H9 (cell line): Measurements from ENCODE around the gene ZNF556. TPM values are rescaled to one million over a fixed set of nuclear protein-coding genes. Genes with fewer than 3 reads are reported as not detected.

ENCODE experiments used
- DNase-seq: peaks from one replicate; pipeline ENCODE4 v3.0.0-alpha.2; 2017
- H2AFZ ChIP-seq: one replicate; pipeline ENCODE4 v1.6.1; 2013; ENCODE audit warnings: mild to moderate bottlenecking, low read length, control low read depth, moderate library complexity
- H2AK5ac ChIP-seq: 2 replicates; pipeline ENCODE4 v1.6.1; 2013; ENCODE audit warnings: low read length, control low read depth, mixed read lengths; ENCODE audit not compliant: insufficient read length
- H2BK120ac ChIP-seq: one replicate; pipeline ENCODE4 v1.6.1; 2013; ENCODE audit warnings: low read depth, mild to moderate bottlenecking, low read length, control low read depth, inconsistent platforms; ENCODE audit not compliant: poor library complexity, severe bottlenecking
- H2BK12ac ChIP-seq: 2 replicates; pipeline ENCODE4 v1.6.1; 2013; ENCODE audit warnings: low read length, control low read depth, mixed read lengths, low read depth; ENCODE audit not compliant: insufficient read length
- H2BK15ac ChIP-seq: 2 replicates; pipeline ENCODE4 v1.6.1; 2013; ENCODE audit warnings: low read depth, low read length, control low read depth
- H2BK20ac ChIP-seq: one replicate; pipeline ENCODE4 v1.6.1; 2013; ENCODE audit warnings: low read depth, mild to moderate bottlenecking, low read length, control low read depth, inconsistent platforms; ENCODE audit not compliant: poor library complexity, severe bottlenecking
- H2BK5ac ChIP-seq: 2 replicates; pipeline ENCODE4 v1.6.1; 2013; ENCODE audit warnings: low read length, control low read depth, mixed read lengths; ENCODE audit not compliant: insufficient read length
- H3K14ac ChIP-seq: 2 replicates; pipeline ENCODE4 v1.6.1; 2013; ENCODE audit warnings: low read length, control low read depth; ENCODE audit not compliant: insufficient read depth
- H3K18ac ChIP-seq: 2 replicates; pipeline ENCODE4 v1.6.1; 2013; ENCODE audit warnings: low read depth, mild to moderate bottlenecking, mixed read lengths, low read length, control low read depth; ENCODE audit not compliant: insufficient read length
- H3K23ac ChIP-seq: 2 replicates; pipeline ENCODE4 v1.6.1; 2013; ENCODE audit warnings: low read length, control low read depth, mixed read lengths, low read depth; ENCODE audit not compliant: insufficient read length
- H3K23me2 ChIP-seq: 2 replicates; pipeline ENCODE4 v1.6.1; 2013; ENCODE audit warnings: low read depth, mild to moderate bottlenecking, mixed read lengths, low read length, control low read depth; ENCODE audit not compliant: insufficient read length, poor library complexity, severe bottlenecking
- H3K27ac ChIP-seq: 2 replicates; pipeline ENCODE4 v1.5.1; 2013; ENCODE audit warnings: low read length, control low read depth, mixed read lengths, low read depth; ENCODE audit not compliant: insufficient read length
- H3K27me3 ChIP-seq: 2 replicates; pipeline ENCODE4 v1.6.1; 2013; ENCODE audit warnings: low read length, control low read depth, inconsistent platforms; ENCODE audit not compliant: insufficient read depth
- H3K4ac ChIP-seq: 2 replicates; pipeline ENCODE4 v1.6.1; 2013; ENCODE audit warnings: low read depth, mild to moderate bottlenecking, control low read depth, inconsistent platforms, low read length, moderate library complexity
- H3K4me1 ChIP-seq: 2 replicates; pipeline ENCODE4 v1.6.1; 2013; ENCODE audit warnings: low read length, control low read depth, inconsistent platforms; ENCODE audit not compliant: insufficient read depth
- H3K4me2 ChIP-seq: 2 replicates; pipeline ENCODE4 v1.6.1; 2013; ENCODE audit warnings: low read length, control low read depth, mixed read lengths; ENCODE audit not compliant: insufficient read length, insufficient read depth
- H3K56ac ChIP-seq: 2 replicates; pipeline ENCODE4 v1.6.1; 2013; ENCODE audit warnings: low read depth, mild to moderate bottlenecking, mixed read lengths, low read length, control low read depth; ENCODE audit not compliant: insufficient read length
- H3K79me1 ChIP-seq: 2 replicates; pipeline ENCODE4 v1.6.1; 2013; ENCODE audit warnings: low read depth, mild to moderate bottlenecking, moderate library complexity, low read length, control low read depth, inconsistent platforms; ENCODE audit not compliant: insufficient read depth, poor library complexity, severe bottlenecking
- H3K79me2 ChIP-seq: 2 replicates; pipeline ENCODE4 v1.6.1; 2013; ENCODE audit warnings: low read length, control low read depth, inconsistent platforms; ENCODE audit not compliant: insufficient read depth
- H3K9ac ChIP-seq: 2 replicates; pipeline ENCODE4 v1.6.1; 2013; ENCODE audit warnings: low read length, control low read depth, mixed read lengths; ENCODE audit not compliant: insufficient read length; ENCODE audit errors: extremely low read depth
- H3K9me3 ChIP-seq: one replicate; pipeline ENCODE4 v1.6.1; 2013; ENCODE audit warnings: low read depth, low read length, inconsistent platforms; ENCODE audit not compliant: control insufficient read depth
- H3T11ph ChIP-seq: one replicate; pipeline ENCODE4 v1.6.1; 2013; ENCODE audit warnings: mild to moderate bottlenecking, low read length, control low read depth, inconsistent platforms
- H4K20me1 ChIP-seq: one replicate; pipeline ENCODE4 v1.6.1; 2013; ENCODE audit not compliant: control insufficient read depth, insufficient read length, insufficient read depth
- H4K5ac ChIP-seq: 2 replicates; pipeline ENCODE4 v1.6.1; 2013; ENCODE audit warnings: low read depth, mild to moderate bottlenecking, mixed read lengths, low read length, control low read depth; ENCODE audit not compliant: insufficient read length
- H4K8ac ChIP-seq: replicated peaks from 2 replicates; pipeline ENCODE4 v1.6.1; 2013; ENCODE audit warnings: low read length, control low read depth, mixed read lengths, low read depth; ENCODE audit not compliant: insufficient read length
- H4K91ac ChIP-seq: 2 replicates; pipeline ENCODE4 v1.6.1; 2013; ENCODE audit warnings: low read depth, mild to moderate bottlenecking, moderate library complexity, mixed read lengths, low read length, control low read depth; ENCODE audit not compliant: insufficient read length
- H3K27ac Mint-ChIP-seq, 3 experiments: 2 replicates in 2 of 3; 3 replicates in 1 of 3; pipeline ENCODE4 v1.8.0; 2020 to 2021; ENCODE audit warnings: mixed read lengths in 3 of 3, mild to moderate bottlenecking in 1 of 3, moderate library complexity in 1 of 3
- H3K27me3 Mint-ChIP-seq: 2 replicates; pipeline ENCODE4 v1.8.0; 2021; ENCODE audit warnings: low read depth, mild to moderate bottlenecking, moderate library complexity, mixed read lengths
- H3K36me3 Mint-ChIP-seq, 3 experiments: 2 replicates in 2 of 3; 3 replicates in 1 of 3; pipeline ENCODE4 v1.8.0; 2020 to 2021; ENCODE audit warnings: low read depth in 3 of 3, mixed read lengths in 3 of 3; ENCODE audit not compliant: insufficient read depth in 1 of 3
- H3K4me1 Mint-ChIP-seq, 2 experiments: 2 replicates each; pipeline ENCODE4 v1.8.0; 2020; ENCODE audit warnings: mixed read lengths in 2 of 2
- H3K4me3 Mint-ChIP-seq, 2 experiments: 2 replicates in 1 of 2; 3 replicates in 1 of 2; pipeline ENCODE4 v1.8.0; 2020 to 2021; ENCODE audit warnings: mild to moderate bottlenecking in 2 of 2, mixed read lengths in 2 of 2, moderate library complexity in 1 of 2
- H3K9me3 Mint-ChIP-seq, 2 experiments: 2 replicates in 1 of 2; 3 replicates in 1 of 2; pipeline ENCODE4 v1.8.0; 2020; ENCODE audit warnings: mild to moderate bottlenecking in 2 of 2, mixed read lengths in 2 of 2, moderate library complexity in 1 of 2
- whole genome bisulfite sequencing: extraction: QIAGEN DNeasy Blood & Tissue Kit; methylation state at CpG from one replicate; pipeline ENCODE4 v1.1.7; 2013; ENCODE audit warnings: missing lambda C conversion rate, low lambda C conversion rate, mixed read lengths; ENCODE audit not compliant: insufficient read length; ENCODE audit errors: extremely low coverage; 5-methylcytosine and 5-hydroxymethylcytosine counted together
- total RNA-seq: library from RNA; stranded (reverse); gene quantifications from 2 replicates; pipeline ENCODE4 v1.2.1, GENCODE V29; 2021
- TF ChIP-seq, protein P1 (sequence below): fragments of 200-600 bp; sonication (generic); conservative IDR thresholded peaks from 3 replicates; pipeline ENCODE4 v1.8.0; 2021; ENCODE audit warnings: antibody characterized with exemption, mild to moderate bottlenecking

ZNF556 gene
- total RNA-seq, 1 experiment from 2014 or later, result not detected

DNA sequence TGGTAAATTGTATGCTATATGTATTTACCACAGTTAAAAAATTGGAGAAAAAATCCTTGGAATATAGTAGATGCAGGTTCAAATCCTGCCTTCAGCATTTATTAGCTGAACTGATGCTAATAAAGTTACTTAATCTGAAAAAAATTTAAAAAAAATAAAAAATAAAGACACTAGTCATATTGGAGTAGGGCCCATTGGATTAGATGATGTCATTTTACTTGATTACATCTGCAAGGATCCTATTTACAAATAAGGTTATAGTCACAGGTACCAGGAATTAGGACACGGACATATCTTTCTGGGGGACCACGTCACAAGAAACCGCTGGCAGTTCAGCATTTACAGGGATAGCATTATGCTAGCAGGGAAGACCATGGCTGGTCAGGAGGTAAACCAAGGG, 19.6 kb upstream of the ZNF556 start:
- H3K4me1 Mint-ChIP-seq, result peaks cover under 1 to 7% of the 10 kb centered on the region in 2 experiments
- no CpG with 5 or more reads among the region's 3 CpGs for WGBS

More for the DNA sequence above, 19.6 kb upstream of the ZNF556 start:
- TF ChIP-seq, protein P1, sequence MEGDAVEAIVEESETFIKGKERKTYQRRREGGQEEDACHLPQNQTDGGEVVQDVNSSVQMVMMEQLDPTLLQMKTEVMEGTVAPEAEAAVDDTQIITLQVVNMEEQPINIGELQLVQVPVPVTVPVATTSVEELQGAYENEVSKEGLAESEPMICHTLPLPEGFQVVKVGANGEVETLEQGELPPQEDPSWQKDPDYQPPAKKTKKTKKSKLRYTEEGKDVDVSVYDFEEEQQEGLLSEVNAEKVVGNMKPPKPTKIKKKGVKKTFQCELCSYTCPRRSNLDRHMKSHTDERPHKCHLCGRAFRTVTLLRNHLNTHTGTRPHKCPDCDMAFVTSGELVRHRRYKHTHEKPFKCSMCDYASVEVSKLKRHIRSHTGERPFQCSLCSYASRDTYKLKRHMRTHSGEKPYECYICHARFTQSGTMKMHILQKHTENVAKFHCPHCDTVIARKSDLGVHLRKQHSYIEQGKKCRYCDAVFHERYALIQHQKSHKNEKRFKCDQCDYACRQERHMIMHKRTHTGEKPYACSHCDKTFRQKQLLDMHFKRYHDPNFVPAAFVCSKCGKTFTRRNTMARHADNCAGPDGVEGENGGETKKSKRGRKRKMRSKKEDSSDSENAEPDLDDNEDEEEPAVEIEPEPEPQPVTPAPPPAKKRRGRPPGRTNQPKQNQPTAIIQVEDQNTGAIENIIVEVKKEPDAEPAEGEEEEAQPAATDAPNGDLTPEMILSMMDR, result no peak
- no peak overlapping the region for H2AK5ac ChIP-seq
- no peak overlapping the region for H3K27ac ChIP-seq
- Mint-ChIP-seq H3K9me3 (peaks cover 51 to 67% of the 10 kb centered on the region in 2 experiments), H3K27me3 (no peaks in the 10 kb centered on the region), H3K27ac (no peak overlapping the region), H3K4me3 (no peak overlapping the region), H3K36me3 (peaks cover 59 to 66% (median 59%) of the 10 kb centered on the region in 3 experiments)
- no peak for DNase-seq
- no peaks in the 10 kb centered on the region for H3K4me1 ChIP-seq
- no peak overlapping the region for H2BK5ac ChIP-seq
- H2BK12ac ChIP-seq, result no peak overlapping the region
- no peak overlapping the region for H3K9ac ChIP-seq
- H3K14ac ChIP-seq, result no peak overlapping the region
- no peaks in the 10 kb centered on the region for H3K79me1 ChIP-seq
- H2BK20ac ChIP-seq, result no peak overlapping the region
- H2BK15ac ChIP-seq, result no peak overlapping the region
- H3K23me2 ChIP-seq, result no peaks in the 10 kb centered on the region
- no peak overlapping the region for H3K4me2 ChIP-seq
- no peak overlapping the region for H2BK120ac ChIP-seq
- no peak overlapping the region for H4K91ac ChIP-seq
- no peak overlapping the region for H2AFZ ChIP-seq
- no peak overlapping the region for H3K56ac ChIP-seq
- peaks cover 23% of the 10 kb centered on the region for H3K9me3 ChIP-seq
- 0 out of 2 replicates have a peak, but pooled peaks cover 2% of the 10 kb centered on the region for H3K79me2 ChIP-seq
- no peak overlapping the region for H3K23ac ChIP-seq
- no peak overlapping the region for H3T11ph ChIP-seq
- H3K4ac ChIP-seq, result no peak overlapping the region
- H4K5ac ChIP-seq, result no peak overlapping the region
- no peaks in the 10 kb centered on the region for H4K20me1 ChIP-seq
- H4K8ac ChIP-seq, result no peak overlapping the region
- H3K27me3 ChIP-seq, result no peaks in the 10 kb centered on the region
- no peak overlapping the region for H3K18ac ChIP-seq
